ENCODE measurements around the gene KAZN.
"Not testable (repeated sequence)": the region's sequence is repeated elsewhere in the genome, so short reads cannot be mapped to it uniquely, and the experiment has no call there.

KAZN gene

DNA sequence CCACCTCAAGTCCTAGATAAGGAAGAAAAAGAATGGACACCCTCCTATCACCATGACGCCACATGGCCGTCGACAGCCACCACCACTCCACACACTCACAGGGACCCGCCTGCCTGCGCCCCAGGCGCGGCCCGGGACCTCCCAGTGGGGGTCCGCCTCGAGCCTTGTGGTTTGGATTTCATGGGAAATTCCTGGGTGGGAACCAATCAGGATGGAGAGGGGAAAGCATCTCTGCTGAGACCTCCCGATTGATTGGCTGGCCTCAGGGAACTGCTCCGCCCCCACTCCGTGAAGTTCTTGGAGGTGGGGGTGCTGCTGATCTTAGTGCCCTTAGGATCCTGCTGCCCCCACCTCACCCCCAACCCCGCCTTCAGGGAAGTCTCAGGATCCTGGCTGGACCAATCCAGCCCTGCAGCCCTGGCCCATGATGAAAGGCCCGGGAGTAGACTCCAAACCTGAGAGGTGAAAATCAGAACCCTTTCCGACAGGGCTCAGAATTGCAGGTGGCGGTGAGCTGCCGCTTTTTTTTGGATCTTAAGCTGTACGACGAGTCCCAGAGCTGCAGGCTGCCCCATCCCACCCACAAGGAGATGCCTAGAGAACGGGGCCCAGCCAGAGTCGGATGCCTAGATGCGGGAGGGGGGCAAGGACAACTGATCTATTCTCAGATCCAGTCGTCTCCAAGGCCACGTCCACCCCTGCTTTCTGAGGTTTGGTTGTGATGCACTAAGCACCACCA, 526.0 kb downstream of the KAZN start:
- DNase-seq: no peak

DNA sequence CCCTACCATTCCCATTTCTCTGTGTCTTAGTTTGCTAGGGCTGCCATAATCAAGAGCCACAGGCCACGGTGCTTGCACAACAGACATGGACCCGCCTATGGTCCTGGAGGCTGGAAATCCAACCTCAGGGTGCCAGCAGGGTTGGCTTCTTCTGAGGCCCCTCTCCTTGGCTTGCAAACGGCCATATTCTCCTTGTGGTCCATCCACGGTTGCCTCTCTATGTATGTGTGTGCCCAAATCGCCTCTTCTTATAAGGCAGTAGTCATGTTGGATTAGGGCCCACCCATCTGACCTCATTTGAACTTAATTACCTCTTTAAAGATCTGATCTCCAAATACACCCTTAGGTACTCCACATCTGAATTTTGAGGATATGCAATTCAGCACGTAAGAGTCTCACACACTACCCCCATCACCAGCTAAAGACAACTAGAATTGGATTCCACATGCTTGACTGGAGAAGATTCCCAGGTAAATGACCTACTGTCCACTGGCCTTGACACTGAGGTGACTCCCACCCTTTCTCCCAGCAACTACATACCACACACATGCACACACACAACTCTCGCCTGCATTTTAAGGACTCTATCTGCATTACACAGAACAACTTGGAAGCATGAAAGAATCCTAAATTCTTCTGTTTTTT, 526.7 kb downstream of the KAZN start:
- DNase-seq: no peak

DNA sequence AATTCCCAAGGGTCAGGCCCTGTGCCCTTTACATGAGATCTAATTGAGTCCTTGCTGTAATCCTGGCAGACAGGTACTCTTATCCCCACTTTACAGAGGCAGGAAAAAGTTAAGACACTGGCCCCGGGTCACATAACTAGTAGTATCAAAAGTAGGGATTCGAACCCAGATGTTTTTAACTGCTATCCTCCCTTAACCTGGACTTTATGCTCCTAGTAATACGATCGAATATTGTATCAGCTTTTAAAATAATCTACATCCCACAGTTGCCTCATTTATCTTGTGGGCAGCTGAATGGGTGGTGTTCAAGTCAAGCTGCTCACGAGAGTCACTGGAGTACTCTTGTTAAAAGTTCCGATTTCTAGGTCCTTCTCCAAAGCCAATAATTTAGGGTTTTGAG, 529.6 kb downstream of the KAZN start:
- DNase-seq: no peak

DNA sequence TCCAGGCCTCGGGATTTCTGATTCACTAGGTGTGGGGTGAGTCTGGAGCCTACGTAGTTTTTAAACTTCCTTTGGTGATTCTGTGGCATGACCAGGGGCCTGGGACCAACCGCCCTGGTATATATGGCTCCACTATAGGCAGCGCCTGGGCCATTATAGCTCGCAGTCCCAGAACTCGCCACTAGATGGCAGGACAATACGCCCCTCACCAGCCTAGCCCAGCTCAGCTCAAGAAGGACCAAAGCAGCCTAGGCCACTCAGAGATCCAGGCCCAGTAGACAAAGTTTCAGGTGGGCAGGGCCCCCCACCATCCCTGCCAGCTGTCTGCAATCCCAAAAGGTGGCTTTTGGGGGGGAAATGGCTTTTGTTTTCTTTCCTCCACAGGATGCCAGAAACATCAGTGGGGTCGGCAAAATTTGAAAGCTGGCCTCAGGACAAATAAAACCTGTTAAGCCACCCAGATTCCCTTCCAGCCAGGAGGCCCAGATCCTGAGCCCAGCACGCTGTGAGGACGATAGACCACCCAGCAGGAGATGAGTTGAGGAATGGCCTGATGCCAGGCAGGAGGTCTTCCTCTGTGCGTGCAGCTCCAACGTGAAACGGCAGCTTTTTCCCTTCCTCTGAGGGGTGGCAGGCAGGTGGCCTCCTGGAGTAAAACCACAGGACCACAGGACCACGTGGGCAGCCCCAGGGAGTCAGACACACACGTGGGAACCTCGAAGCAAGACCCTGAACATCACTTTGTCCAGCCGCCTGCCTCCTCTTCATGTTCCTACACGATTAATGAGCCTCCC, 530.2 kb downstream of the KAZN start:
- DNase-seq: peak; percentile 74

- DNase-seq: no peak
Measured at GRCh38 chr1:15129944-15130343, 531.5 kb downstream of the KAZN start.

- no peak for DNase-seq
Measured at GRCh38 chr1:15130607-15131006, 532.1 kb downstream of the KAZN start.

GRCh38 chr1:15132965-15133364, 534.5 kb downstream of the KAZN start:
- no peak for DNase-seq

DNA sequence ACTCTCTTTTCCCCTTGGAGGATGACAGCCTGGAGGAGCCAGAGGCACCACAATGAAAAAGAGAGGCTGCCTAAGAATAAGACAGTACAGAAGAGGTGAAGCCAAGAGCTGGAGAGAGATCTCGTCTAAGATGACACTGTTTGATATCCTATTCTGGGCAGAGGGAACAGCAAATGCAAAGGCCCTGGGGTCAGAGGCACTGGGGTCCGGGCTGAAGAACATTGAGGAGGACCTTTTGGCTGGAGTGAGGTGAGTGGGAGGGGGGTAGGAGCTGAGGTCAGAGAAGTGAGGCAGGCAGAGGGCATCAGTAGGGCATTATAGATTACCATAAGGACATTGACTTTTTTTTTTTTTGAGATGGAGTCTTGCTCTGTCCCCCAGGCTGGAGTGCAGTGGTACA, 535.8 kb downstream of the KAZN start:
- no peak for DNase-seq

DNA sequence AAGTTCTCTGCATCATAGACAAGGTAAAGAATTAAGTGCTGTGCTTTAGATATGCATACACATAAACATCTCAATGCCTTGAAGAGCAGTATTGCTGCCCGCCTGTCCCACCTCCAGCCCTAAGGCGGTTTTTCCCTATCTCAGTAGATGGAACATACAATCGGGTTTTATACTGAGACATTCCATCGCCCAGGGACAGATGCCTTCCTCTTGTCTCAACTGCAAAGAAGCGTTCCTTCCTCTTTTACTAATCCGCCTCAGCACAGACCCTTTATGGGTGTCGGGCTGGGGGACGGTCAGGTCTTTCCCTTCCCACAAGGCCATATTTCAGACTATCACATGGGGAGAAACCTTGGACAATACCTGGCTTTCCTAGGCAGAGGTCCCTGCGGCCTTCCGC, 537.1 kb downstream of the KAZN start:
- not testable (repeated sequence) for DNase-seq

DNA sequence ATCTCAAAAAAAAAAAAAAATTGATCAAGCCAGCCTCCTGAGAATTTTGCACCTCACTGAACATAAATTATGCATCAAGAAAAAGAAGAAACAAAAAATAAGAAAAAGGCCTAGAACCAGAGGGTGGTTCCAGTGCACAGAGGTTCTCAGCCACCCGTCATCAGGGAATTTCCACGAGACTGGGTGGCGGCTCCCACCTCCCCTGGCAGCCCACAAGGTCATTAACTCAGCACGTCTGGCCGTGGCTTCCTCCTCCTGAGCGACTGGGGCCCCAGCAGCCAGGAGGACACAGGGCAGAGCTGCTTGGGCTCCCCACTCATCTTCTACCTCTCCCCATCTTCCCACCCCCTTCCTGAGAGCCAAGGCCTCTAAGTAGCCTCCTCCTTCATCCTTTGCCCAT, 539.3 kb downstream of the KAZN start:
- DNase-seq: peak; percentile 93

GRCh38 chr1:15139654-15140350, 541.3 kb downstream of the KAZN start:
- no peak for DNase-seq

DNA sequence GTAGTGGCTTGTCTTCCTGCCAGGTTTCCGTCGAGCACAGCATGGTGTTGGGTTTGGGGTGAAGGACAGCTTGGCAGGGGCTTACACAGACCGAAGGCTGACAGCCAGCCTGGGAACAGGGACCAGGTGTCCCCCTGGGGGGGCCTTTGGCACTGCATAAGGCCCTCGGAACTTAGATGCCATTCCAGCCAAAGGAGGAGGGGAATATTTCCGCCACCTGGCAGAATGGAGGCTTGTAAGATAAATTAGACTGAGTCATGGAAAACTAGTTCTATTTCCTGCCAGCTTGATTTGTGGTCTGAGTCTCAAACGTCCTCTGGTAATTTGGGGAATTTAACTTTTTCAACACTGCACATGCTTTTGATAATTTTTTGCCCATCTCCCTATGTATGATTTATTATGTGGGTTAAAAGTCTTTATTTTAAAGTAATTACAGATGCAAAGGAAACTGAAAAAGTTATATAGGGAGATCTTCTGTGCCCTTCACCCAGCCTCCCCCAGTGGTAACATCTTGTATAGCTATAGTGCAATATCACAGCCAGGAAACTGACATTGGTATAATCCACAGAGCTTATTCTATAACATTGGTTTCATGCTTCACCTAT, 543.6 kb downstream of the KAZN start:
- peak; percentile 54 for DNase-seq

DNA sequence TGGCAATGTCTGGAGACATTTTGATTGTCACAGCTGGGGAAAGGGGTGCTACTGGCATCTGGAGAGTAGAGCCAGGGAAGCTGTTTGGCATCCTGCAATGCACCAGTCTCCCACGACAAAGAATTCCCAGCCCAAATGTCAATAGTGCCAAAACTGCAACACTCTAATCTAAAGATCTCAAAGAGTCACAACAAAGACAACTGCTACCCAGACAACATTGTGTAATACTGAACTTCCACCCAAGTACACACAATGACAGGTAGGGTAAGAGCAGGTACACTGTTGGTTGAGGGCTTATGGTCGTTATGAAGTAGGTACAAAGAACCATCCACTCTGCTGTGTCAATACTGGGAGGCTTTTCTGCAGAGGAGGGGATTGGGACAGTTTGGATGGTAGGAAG, 546.8 kb downstream of the KAZN start:
- DNase-seq: no peak

DNA sequence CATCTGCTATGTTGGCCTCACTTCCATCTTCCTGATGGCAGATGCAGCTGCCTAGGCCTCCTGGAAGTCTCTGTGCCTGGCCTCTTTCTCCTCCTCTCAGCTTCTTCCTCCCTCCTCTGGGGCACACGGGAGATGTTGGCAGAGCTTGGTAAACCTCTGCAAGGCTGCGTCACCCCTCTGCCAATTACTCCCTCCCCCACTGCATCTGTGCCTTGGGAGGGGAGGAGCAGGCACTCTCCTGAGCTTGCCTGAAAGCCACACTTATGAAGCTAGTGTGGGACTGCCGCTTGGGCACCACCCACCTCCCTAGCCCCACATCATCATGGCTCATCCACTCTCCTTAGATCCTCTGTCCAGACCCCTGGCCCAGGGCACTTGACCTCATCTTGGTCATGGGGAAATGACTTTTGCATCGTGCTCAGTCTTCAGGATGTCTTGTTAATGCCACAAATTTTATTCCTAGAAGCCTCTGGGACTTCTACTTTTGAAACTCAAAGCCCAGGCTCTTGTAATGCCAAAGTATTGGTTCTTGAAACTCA, 547.7 kb downstream of the KAZN start:
- DNase-seq: peak; percentile 52

- peak; percentile 75 for DNase-seq
Measured at GRCh38 chr1:15146971-15147376, 548.5 kb downstream of the KAZN start.

DNA sequence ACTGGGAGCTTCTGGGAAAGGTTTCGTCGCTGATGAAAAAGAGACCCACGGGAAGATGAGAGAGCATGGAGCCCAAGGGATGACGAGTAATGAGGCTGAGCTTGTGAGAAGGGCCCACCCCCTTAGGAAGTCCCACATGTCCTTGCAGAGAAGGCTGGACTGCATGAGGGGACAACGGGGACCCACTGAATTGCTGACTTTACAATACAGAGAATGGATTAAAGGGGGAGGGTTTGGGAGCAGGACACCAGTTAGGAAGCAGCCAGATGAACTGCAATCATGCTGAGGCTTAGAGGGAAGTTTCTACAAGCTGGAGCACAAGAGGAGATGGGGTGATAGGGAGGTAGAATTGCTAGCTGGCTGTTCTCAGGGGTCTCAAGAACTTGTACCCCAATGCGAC, 549.5 kb downstream of the KAZN start:
- no peak for DNase-seq

- no peak for DNase-seq
Measured at GRCh38 chr1:15148475-15148874, 550.0 kb downstream of the KAZN start.

DNA sequence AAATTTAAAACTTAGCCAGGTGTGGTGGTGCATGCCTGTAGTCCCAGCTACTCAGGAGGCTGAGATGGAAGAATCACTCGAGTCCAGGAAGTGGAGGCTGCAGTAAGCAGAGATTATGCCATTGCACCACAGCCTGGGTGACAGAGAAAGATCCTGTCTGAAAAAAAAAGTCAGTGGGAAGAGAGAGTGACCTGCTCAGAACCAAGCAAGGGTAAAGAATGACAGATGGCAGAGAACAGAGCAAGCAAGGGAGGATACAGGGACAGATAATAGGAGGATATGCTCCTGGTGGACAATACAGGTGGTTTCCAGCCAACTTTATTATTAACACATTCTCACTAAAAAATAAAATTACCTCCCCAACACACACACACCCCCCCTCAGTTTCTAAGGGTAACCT, 550.5 kb downstream of the KAZN start:
- DNase-seq: peak; percentile 52

DNA sequence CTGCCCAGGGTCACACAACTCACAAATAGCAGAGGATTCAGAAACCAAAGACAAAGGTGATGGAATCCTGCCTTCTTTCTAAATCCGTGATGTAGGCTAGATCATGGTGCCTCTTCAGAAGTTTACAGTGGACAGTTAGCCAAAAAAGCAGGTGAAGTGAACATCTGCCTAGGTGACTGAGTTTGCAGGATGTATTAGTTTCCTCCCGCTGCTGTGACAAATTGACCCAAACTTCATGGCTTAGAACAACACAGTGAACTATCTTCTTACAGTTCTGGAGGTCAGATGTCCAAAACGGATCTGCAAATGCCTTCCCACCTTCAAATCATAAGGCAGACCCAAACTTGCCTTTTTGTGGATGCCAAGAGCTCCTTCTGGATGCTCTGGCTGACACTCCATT, 551.9 kb downstream of the KAZN start:
- no peak for DNase-seq

- no peak for DNase-seq
Measured at GRCh38 chr1:15151377-15151806, 552.9 kb downstream of the KAZN start.

DNA sequence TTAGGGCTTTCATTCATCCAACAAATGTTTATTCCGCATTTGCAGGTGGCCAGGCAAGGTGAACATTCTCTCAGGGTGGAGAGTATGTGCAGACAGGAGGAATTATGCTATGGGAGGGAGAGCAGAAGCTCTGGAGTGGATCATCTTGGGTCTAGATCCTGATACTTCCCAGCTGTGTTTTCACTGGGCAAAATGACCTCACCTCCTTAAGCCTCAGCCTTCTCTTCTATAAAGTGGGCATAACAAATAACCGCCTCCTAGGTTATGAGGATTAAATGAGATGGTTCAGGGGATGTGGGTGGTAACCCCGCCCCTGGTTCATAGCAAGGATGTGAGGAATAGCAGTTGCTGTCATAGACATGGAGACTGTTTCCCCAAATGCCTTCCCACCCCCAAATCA, 553.4 kb downstream of the KAZN start:
- no peak for DNase-seq
